Fibroblast of the aortic adventitia (primary cell): Measurements from ENCODE around the gene KCNE1. TPM values are rescaled to one million over a fixed set of nuclear protein-coding genes. Genes with fewer than 3 reads are reported as not detected.
A peak's percentile ranks its signal among the peaks of the same experiment; 100 is the strongest.

Experiments
- DNase-seq: peaks from one replicate; pipeline ENCODE4 v3.0.0-alpha.2; 2010; ENCODE audit warnings: low read depth
- H3K4me3 ChIP-seq: 2 replicates; pipeline ENCODE4 v1.5.1; 2011; ENCODE audit warnings: low read depth, mild to moderate bottlenecking, control low read depth, low read length, moderate library complexity
- CTCF ChIP-seq: IDR thresholded peaks from 2 replicates; pipeline ENCODE4 v1.5.1; 2011; ENCODE audit warnings: mild to moderate bottlenecking, low read length, control low read depth, inconsistent platforms; ENCODE audit not compliant: insufficient read depth
- total RNA-seq: library from RNA; depleted of rRNA; stranded (reverse); fragments of >200 nt; gene quantifications from 2 replicates; pipeline ENCODE4 v1.2.3, GENCODE V29; 2012; ENCODE audit warnings: low replicate concordance

KCNE1 gene
- total RNA-seq, 1 donor = 0.09 TPM

GRCh38 chr21:34546542-34546941, 34.5 kb upstream of the KCNE1 start:
- TF ChIP-seq CTCF = no peak
- H3K4me3 ChIP-seq = no peak overlapping the region
- DNase-seq = no peak

GRCh38 chr21:34545079-34545884, 33.3 kb upstream of the KCNE1 start:
- peak; percentile 91 for DNase-seq
- H3K4me3 ChIP-seq = no peak overlapping the region
- peak; percentile 10 for TF ChIP-seq CTCF

GRCh38 chr21:34544032-34544496, 32.1 kb upstream of the KCNE1 start:
- TF ChIP-seq CTCF = peak; percentile 61
- DNase-seq = peak; percentile 81
- H3K4me3 ChIP-seq = no peak overlapping the region

- H3K4me3 ChIP-seq = no peak overlapping the region
- no peak for TF ChIP-seq CTCF
- DNase-seq = no peak
Observed at GRCh38 chr21:34543017-34543416, 31.0 kb upstream of the KCNE1 start.

GRCh38 chr21:34540206-34540605, 28.2 kb upstream of the KCNE1 start:
- no peak for DNase-seq
- no peak for TF ChIP-seq CTCF

GRCh38 chr21:34537838-34538237, 25.8 kb upstream of the KCNE1 start:
- no peak for DNase-seq
- H3K4me3 ChIP-seq = no peak overlapping the region
- no peak for TF ChIP-seq CTCF

More at GRCh38 chr21:34540206-34540605, 28.2 kb upstream of the KCNE1 start:
- H3K4me3 ChIP-seq = no peak overlapping the region
